GM19193 (cell line): ENCODE measurements around the gene BCR.

ENCODE experiments used
- POLR2A ChIP-seq: IDR thresholded peaks from 4 replicates; pipeline ENCODE4 v1.6.1; 2011; ENCODE audit not compliant: insufficient read depth, insufficient read length; ENCODE audit errors: extremely low read depth

BCR gene

DNA sequence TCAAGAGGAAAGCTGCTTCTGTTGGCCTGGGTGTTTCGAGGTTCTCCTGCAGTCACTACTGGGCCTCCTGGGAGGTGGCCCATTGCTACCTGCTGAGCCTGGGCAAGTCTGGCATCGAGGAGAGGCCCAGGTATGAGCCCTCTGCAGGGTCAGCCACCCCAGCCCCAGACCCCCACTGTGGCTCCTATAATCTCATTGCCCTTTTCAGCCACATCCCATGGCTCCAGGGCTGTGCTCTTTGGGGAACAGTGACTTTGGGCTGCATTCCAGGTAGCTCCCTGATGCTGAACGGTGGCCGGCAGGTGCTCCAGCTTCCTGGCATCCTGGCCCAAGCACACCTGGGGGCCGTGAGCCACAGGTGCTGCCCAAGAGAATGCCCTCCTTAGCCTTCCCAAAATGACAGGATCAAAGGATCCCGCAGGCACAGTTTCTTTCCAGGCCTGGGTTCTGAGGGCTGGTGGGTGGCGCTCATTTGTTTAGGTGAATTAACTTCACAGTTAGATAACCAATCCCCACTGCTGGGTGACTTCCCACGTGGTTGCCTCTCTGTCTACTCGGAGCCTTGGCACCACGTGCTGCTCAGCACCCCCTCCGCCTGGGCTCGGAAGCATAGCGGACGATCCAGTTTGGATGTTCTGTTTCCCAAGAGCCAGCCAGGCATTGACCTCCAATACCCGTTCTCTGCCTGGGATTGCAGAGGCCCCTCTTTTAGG is 97.4 kb downstream of the BCR start:
- TF ChIP-seq POLR2A = no peak

GRCh38 chr22:23278883-23279675 is 98.8 kb downstream of the BCR start:
- no peak for TF ChIP-seq POLR2A

DNA sequence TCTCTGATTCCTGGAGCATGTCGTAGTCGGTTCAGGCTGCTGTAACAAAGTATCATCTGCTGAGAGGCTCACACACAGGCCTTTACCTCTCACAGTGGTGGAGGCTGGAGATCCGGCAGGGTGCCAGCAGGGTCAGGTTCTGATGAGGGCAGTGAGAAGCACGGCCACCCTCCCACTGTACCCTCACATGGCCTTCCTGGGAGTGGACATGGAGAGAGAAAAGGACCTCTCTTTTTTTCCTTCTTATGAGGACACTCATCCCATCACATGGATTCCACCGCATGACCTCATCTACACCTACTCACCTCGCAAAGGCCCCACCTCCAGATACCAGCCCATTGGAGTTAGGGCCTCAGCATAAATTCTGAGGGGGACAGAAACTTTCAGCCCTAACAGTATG is 99.5 kb downstream of the BCR start:
- no peak for TF ChIP-seq POLR2A

DNA sequence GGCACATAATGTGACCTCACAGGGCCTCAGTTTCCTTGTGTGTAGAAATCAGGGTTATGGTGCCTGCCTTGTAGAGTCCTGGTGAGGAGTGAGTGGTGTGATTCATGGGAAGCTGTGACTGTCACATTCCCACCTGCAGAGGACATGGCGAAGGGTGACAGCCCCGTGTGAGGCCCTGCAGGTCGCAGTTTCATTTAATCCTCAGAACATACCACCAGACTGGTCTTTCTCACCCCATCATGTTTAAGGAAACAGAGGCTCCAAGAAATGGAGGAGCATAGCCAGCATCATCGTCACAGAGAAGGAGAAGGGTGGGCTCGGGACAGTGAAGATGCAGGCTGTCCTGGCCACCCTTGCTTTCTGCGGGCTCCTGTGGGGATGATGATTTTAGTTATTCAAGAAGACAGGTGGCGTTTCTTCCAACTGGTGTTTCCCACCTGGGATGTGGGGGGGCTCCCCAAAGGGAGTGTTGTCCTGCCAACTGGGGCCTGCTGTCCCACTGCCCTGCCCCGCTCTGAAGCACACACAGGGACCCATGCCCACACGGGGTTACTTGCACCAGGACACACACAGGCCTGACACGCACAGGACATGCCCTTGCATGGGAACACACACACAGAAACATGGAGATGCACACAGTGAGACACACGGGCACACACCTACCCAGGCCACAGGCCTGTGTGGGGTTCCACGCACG is 100.2 kb downstream of the BCR start:
- no peak for TF ChIP-seq POLR2A

GRCh38 chr22:23281053-23281405 is 100.7 kb downstream of the BCR start:
- TF ChIP-seq POLR2A = no peak

DNA sequence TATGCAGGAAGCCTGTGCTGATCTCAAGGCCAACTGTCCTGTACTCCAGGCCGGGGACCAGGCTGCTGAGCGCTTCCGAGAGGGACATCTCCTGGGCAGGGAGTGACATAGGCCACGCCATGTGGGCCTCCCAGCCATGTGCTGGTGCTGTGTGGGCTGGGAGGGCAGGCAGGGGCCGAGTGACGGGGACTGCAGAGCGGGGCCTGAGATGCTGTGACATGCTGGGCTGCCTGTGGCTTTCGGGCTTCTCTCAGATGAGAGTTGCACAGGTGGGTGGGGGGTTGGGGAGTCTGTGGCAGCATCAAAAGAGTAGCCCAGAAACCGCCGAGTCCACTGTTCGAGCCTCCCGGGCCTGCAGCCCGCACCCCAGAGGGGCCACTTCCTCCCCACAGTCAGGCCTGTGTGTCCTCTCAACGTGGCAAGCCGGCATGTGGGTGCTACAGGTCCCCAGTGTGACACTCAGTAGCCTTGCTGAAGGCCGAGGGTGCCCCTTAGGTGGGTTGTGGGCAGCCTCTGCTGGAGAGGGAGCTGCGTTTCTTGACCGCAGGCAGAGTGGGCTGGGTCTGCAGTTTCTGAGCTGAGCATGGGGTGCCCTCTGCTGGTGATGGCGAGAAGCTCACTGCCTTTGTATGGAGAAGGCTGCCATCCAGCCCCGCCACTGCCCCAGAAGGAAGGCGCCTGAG is 101.2 kb downstream of the BCR start:
- TF ChIP-seq POLR2A = no peak

GRCh38 chr22:23282089-23282501 is 101.8 kb downstream of the BCR start:
- TF ChIP-seq POLR2A = no peak

DNA sequence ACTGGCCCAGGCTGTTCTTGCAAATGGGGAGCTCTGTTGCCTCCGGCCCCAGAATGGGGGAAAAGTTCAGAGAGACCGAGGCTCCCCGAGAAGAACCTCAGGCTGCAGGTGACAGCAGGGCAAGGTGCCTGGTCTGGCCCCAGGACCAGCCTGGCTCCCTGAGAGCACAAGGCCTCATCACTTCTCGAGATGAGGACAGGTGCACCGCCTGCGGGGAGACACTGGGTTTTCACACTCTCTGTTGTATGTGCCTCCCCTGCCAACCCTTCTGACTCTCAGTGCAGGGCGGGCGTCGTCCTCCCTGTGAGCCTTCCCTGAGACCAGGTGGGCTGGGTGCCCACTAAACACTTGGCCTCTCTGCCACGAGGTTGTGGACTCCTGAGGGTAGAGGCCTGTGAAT is 102.2 kb downstream of the BCR start:
- no peak for TF ChIP-seq POLR2A

GRCh38 chr22:23282986-23283385 is 102.7 kb downstream of the BCR start:
- no peak for TF ChIP-seq POLR2A

DNA sequence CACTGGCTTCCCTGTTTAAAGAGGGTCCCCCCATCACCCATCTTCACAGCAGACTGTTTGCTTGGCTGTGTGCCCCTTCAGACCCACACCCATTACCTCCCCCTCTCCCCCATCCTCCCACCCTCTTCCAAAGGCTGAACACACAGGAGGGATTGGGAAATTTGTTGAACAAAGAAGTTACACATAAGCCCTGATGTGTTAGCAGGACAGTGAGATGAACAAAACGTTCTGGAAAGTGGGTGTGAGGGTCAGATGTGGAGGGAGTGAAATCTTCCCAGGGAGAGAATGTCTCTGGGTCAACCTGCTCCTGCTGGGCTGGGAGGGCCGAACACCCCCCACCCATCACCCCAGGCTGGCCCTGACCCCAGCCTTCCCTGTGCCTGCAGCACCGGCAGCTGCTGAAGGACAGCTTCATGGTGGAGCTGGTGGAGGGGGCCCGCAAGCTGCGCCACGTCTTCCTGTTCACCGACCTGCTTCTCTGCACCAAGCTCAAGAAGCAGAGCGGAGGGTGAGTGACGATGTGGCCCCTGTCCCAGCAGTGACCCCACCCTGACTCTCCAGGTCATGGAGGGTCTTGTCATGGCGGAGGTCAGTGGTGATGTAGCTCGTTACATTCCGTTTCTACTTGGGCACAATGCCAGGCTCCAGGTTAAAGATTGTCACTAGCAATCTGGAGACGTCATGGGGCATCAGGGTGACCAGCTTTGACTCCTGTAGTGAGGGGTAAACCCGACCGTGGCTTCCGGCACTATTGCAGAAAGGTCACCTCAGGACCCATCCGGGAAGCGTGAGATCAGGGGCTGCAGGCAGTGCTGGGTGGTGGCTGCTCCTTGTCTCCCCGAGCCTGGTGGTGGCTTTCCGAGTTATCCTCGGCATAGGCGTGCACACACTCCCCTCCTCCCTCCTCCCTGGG is 103.5 kb downstream of the BCR start:
- no peak for TF ChIP-seq POLR2A

DNA sequence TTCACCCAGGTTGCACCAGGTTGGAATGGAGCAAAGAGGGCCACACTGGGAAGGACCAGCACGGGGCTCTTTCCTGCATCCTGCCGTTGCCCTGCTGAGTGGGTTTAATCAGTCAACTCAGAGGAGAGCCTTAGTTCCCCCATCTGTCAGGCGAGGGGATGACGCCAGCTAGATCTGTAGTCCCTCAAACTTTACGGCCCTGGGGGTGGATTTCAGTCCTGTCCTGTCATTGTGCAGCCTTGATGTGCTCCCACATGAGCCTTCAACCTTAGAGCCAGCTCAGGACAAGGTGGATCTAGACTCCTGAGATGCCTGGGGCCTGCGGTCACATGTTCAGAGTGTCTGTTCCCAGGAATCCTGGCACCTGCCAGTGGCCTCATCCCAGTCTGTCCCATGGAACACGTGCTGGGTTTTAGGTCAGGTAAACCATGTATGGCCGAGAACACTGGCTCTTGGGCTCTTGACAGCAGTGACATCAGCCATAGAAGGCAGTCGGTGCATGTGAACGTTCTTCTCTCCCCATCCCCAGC is 104.3 kb downstream of the BCR start:
- no peak for TF ChIP-seq POLR2A

- no peak for TF ChIP-seq POLR2A
Observed at GRCh38 chr22:23285236-23285635, 104.9 kb downstream of the BCR start.

- no peak for TF ChIP-seq POLR2A
Observed at GRCh38 chr22:23285734-23286133, 105.4 kb downstream of the BCR start.

GRCh38 chr22:23286296-23286695 is 106.0 kb downstream of the BCR start:
- TF ChIP-seq POLR2A = no peak
